ENCODE results near the gene MROH2A.

Gene MROH2A

DNA sequence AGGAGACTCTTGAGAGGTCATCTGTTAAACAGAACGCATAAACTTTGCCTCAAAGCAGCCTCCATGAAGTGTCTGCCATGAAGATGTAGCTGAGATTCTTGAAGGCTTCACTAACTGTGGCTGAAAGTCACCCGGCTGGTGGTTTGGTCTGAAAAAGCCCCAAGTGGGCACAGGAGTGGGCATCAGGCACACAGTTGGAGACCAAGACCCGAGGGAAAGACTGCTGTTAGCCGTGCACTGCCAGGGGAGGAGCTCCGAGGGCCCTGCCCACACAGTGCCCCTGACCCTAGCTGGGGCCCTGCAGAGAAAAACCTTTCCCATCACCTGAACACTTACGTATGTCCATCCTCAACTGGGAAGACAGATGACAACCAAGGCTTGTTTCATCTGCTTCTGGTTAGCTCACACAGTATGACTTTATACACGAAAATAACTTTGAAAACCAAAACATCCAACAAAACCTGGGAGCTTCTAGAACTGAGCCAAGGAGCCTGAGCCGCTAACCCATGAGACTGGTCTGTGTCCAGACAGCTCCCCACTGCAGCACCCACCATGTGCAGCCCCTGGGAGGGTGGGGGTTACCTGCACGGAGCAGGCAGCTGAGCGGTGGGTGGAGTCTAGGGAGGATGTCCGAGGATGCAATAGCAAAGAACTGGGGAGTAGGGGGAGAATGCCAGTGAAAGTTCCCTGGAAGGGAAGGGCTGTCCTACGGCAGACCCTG is 60.8 kb downstream of the MROH2A start:
- Histone ChIP-seq H3K27ac (ENCODE audit: low read depth, low read length) (no peak overlapping the region), H3K36me3 (ENCODE audit: control insufficient read depth, insufficient read depth, low read length) (no peaks in the 10 kb centered on the region), H3K4me1 (ENCODE audit: control insufficient read depth, insufficient read depth, low read length) (no peaks in the 10 kb centered on the region), H3K27me3 (ENCODE audit: control insufficient read depth, insufficient read depth, low read length) (no peaks in the 10 kb centered on the region), H3K4me3 (ENCODE audit: low read length) (no peak overlapping the region), H3K9ac (ENCODE audit: low read length) (no peak overlapping the region)

DNA sequence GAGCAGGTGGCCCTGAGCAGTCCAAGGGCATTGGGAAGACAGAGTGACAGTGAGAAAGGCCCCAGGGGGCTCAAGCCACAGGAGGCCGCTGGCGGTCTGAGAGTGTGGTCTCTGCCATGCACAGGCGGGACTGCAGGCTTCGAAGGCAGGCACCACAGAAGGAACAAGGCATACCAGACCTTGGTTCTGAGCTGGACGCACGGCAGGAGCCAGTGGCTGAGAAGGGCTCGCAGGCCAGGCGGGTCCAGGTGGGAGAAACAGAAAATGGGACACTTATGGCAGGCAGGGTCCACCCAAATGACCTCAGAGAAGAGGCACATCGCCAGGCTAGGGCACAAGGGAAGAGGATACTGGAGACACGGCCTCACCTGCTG is 61.3 kb downstream of the MROH2A start:
- Histone ChIP-seq H3K4me1 (ENCODE audit: control insufficient read depth, insufficient read depth, low read length) (no peaks in the 10 kb centered on the region), H3K27me3 (ENCODE audit: control insufficient read depth, insufficient read depth, low read length) (no peaks in the 10 kb centered on the region), H3K27ac (ENCODE audit: low read depth, low read length) (no peak overlapping the region), H3K36me3 (ENCODE audit: control insufficient read depth, insufficient read depth, low read length) (no peaks in the 10 kb centered on the region), H3K4me3 (ENCODE audit: low read length) (no peak overlapping the region), H3K9ac (ENCODE audit: low read length) (no peak overlapping the region)

DNA sequence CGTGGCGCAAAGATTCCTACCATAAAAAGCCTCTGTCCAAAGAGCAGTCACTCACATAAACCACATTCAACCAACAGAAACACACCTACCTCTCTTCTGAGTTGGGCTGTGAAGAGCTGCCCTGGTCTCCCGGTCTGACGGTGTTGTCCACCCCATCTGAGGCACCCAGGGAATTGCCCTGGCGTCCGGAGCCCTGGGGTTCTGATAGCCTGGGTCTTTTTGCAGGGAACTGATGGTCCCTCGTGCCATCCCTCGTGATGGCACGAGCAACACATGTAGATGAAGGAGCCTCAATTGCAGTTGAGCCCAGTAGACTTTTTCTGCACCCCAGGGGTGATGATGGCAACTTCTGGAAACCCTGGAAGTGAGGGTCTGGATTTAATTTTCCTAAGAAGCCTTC is 62.4 kb downstream of the MROH2A start:
- no peaks in the 10 kb centered on the region for H3K27me3 ChIP-seq (ENCODE audit: control insufficient read depth, insufficient read depth, low read length)
- H3K9ac ChIP-seq (ENCODE audit: low read length) = no peak overlapping the region
- H3K4me1 ChIP-seq (ENCODE audit: control insufficient read depth, insufficient read depth, low read length) = no peaks in the 10 kb centered on the region
- H3K36me3 ChIP-seq (ENCODE audit: control insufficient read depth, insufficient read depth, low read length) = no peaks in the 10 kb centered on the region
- no peak overlapping the region for H3K4me3 ChIP-seq (ENCODE audit: low read length)
- H3K27ac ChIP-seq (ENCODE audit: low read depth, low read length) = no peak overlapping the region

DNA sequence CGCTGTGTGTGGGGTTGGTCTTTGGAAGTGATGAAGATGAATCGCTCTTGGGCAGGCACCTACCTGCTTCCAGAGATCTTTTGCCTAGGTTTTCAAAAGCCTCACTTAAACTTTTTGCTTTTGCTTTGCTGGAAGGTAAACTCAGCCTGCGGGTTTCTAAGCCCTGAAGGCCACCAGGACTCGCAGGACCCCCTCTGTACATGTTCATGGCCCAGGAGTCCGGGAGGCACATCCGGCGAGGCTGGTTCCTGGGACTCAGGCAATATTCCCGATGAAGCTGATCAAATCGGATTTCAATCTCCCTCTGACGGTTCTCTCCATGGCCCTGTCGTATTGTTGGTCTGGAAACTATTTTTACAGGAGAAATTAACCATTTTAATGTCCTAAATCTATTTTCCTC is 63.1 kb downstream of the MROH2A start:
- Histone ChIP-seq H3K27me3 (ENCODE audit: control insufficient read depth, insufficient read depth, low read length) (no peaks in the 10 kb centered on the region), H3K36me3 (ENCODE audit: control insufficient read depth, insufficient read depth, low read length) (no peaks in the 10 kb centered on the region), H3K27ac (ENCODE audit: low read depth, low read length) (no peak overlapping the region), H3K4me3 (ENCODE audit: low read length) (no peak overlapping the region), H3K4me1 (ENCODE audit: control insufficient read depth, insufficient read depth, low read length) (no peaks in the 10 kb centered on the region), H3K9ac (ENCODE audit: low read length) (no peak overlapping the region)

- H3K4me1 ChIP-seq (ENCODE audit: control insufficient read depth, insufficient read depth, low read length) = no peaks in the 10 kb centered on the region
- H3K4me3 ChIP-seq (ENCODE audit: low read length) = no peak overlapping the region
- no peak overlapping the region for H3K27ac ChIP-seq (ENCODE audit: low read depth, low read length)
- no peaks in the 10 kb centered on the region for H3K27me3 ChIP-seq (ENCODE audit: control insufficient read depth, insufficient read depth, low read length)
- H3K36me3 ChIP-seq (ENCODE audit: control insufficient read depth, insufficient read depth, low read length) = no peaks in the 10 kb centered on the region
- no peak overlapping the region for H3K9ac ChIP-seq (ENCODE audit: low read length)
Measured at GRCh38 chr2:233844064-233844807, 66.1 kb downstream of the MROH2A start.

GRCh38 chr2:233844836-233845235 is 66.7 kb downstream of the MROH2A start:
- H3K9ac ChIP-seq (ENCODE audit: low read length) = no peak overlapping the region
- no peaks in the 10 kb centered on the region for H3K36me3 ChIP-seq (ENCODE audit: control insufficient read depth, insufficient read depth, low read length)
- no peak overlapping the region for H3K4me3 ChIP-seq (ENCODE audit: low read length)
- no peaks in the 10 kb centered on the region for H3K27me3 ChIP-seq (ENCODE audit: control insufficient read depth, insufficient read depth, low read length)
- no peaks in the 10 kb centered on the region for H3K4me1 ChIP-seq (ENCODE audit: control insufficient read depth, insufficient read depth, low read length)
- no peak overlapping the region for H3K27ac ChIP-seq (ENCODE audit: low read depth, low read length)

- Histone ChIP-seq H3K36me3 (ENCODE audit: control insufficient read depth, insufficient read depth, low read length) (no peaks in the 10 kb centered on the region), H3K4me3 (ENCODE audit: low read length) (no peak overlapping the region)
Measured at GRCh38 chr2:233845301-233846060, 67.4 kb downstream of the MROH2A start.

GRCh38 chr2:233846387-233847247 is 68.5 kb downstream of the MROH2A start:
- no peaks in the 10 kb centered on the region for H3K36me3 ChIP-seq (ENCODE audit: control insufficient read depth, insufficient read depth, low read length)
- H3K27me3 ChIP-seq (ENCODE audit: control insufficient read depth, insufficient read depth, low read length) = no peaks in the 10 kb centered on the region

More at GRCh38 chr2:233845301-233846060, 67.4 kb downstream of the MROH2A start:
- no peaks in the 10 kb centered on the region for H3K27me3 ChIP-seq (ENCODE audit: control insufficient read depth, insufficient read depth, low read length)
- no peak overlapping the region for H3K27ac ChIP-seq (ENCODE audit: low read depth, low read length)
- H3K4me1 ChIP-seq (ENCODE audit: control insufficient read depth, insufficient read depth, low read length) = no peaks in the 10 kb centered on the region
- no peak overlapping the region for H3K9ac ChIP-seq (ENCODE audit: low read length)

GRCh38 chr2:233847248-233847898 is 69.2 kb downstream of the MROH2A start:
- H3K27ac ChIP-seq (ENCODE audit: low read depth, low read length) = no peak overlapping the region
- H3K9ac ChIP-seq (ENCODE audit: low read length) = no peak overlapping the region
- H3K4me1 ChIP-seq (ENCODE audit: control insufficient read depth, insufficient read depth, low read length) = no peaks in the 10 kb centered on the region
- no peaks in the 10 kb centered on the region for H3K27me3 ChIP-seq (ENCODE audit: control insufficient read depth, insufficient read depth, low read length)
- no peaks in the 10 kb centered on the region for H3K36me3 ChIP-seq (ENCODE audit: control insufficient read depth, insufficient read depth, low read length)
- no peak overlapping the region for H3K4me3 ChIP-seq (ENCODE audit: low read length)

More at GRCh38 chr2:233846387-233847247, 68.5 kb downstream of the MROH2A start:
- H3K4me3 ChIP-seq (ENCODE audit: low read length) = no peak overlapping the region
- no peak overlapping the region for H3K9ac ChIP-seq (ENCODE audit: low read length)
- no peak overlapping the region for H3K27ac ChIP-seq (ENCODE audit: low read depth, low read length)
- no peaks in the 10 kb centered on the region for H3K4me1 ChIP-seq (ENCODE audit: control insufficient read depth, insufficient read depth, low read length)

- H3K9ac ChIP-seq (ENCODE audit: low read length) = no peak overlapping the region
- H3K36me3 ChIP-seq (ENCODE audit: control insufficient read depth, insufficient read depth, low read length) = no peaks in the 10 kb centered on the region
- H3K4me1 ChIP-seq (ENCODE audit: control insufficient read depth, insufficient read depth, low read length) = no peaks in the 10 kb centered on the region
- no peaks in the 10 kb centered on the region for H3K27me3 ChIP-seq (ENCODE audit: control insufficient read depth, insufficient read depth, low read length)
- no peak overlapping the region for H3K27ac ChIP-seq (ENCODE audit: low read depth, low read length)
- H3K4me3 ChIP-seq (ENCODE audit: low read length) = no peak overlapping the region
Measured at GRCh38 chr2:233848276-233848675, 70.1 kb downstream of the MROH2A start.

DNA sequence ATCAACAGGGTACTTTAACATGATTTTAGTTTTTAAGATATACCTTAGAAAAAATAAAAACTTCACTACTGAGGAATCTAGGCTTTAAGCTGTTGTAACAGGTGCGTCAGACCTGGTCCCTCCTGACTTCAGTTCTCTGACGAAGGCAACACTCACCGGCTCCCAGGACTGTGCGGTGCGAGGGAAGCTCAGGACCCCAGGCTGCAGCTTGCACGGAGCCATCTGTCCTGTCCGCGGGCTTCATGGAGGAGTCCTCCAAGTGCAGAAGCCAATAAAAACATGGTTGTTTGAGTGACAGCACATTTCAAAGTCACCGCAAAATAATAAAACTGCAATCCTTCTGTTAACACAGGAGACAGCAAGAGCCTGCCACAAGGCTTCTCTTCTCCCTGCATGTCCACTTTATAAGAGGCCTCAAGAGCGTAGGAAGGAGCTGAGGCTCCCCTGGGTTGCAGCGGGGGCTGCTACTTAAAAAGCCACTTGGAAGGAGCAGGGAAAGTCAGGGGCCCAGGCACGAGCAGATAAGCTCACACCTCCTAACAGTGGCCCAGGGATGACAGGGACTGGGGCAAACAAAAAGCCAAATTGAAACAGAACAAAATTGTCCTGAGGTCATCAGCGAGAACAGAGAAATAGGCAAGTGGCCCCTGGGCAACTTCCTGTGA is 71.6 kb downstream of the MROH2A start:
- no peaks in the 10 kb centered on the region for H3K27me3 ChIP-seq (ENCODE audit: control insufficient read depth, insufficient read depth, low read length)
- H3K27ac ChIP-seq (ENCODE audit: low read depth, low read length) = no peak overlapping the region
- no peaks in the 10 kb centered on the region for H3K4me1 ChIP-seq (ENCODE audit: control insufficient read depth, insufficient read depth, low read length)
- H3K4me3 ChIP-seq (ENCODE audit: low read length) = no peak overlapping the region
- no peak overlapping the region for H3K9ac ChIP-seq (ENCODE audit: low read length)
- H3K36me3 ChIP-seq (ENCODE audit: control insufficient read depth, insufficient read depth, low read length) = no peaks in the 10 kb centered on the region

Measured in rectal smooth muscle tissue (tissue), 1 donor.